ENCODE measurements around the gene S100A3.
"Not testable (repeated sequence)": the region's sequence is repeated elsewhere in the genome, so short reads cannot be mapped to it uniquely, and the experiment has no call there.

S100A3 gene

DNA sequence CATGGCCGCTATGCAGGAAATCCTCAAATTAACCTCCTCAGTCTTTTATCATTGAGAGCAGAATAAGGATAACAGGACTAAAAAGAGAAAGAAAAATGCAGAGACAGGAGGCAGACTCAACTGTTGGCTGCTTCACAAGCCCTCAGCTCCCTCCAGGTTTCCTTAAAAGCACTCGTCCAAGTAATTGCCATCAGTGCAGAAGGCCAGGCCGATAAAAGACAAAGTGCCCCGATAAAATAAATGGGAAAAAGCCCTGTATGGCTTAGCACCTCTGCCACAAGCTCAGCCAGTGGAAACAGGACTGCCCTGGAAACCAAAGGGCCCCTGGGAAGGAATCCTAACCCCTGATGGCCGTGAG is 21.4 kb downstream of the S100A3 start:
- in situ Hi-C loops (cut with MboI; ENCODE audit: low sequenced_read_pairs, unreplicated experiment), result no loop called here
- no peak for DNase-seq (ENCODE audit: low spot score)
- TF ChIP-seq, protein P1, sequence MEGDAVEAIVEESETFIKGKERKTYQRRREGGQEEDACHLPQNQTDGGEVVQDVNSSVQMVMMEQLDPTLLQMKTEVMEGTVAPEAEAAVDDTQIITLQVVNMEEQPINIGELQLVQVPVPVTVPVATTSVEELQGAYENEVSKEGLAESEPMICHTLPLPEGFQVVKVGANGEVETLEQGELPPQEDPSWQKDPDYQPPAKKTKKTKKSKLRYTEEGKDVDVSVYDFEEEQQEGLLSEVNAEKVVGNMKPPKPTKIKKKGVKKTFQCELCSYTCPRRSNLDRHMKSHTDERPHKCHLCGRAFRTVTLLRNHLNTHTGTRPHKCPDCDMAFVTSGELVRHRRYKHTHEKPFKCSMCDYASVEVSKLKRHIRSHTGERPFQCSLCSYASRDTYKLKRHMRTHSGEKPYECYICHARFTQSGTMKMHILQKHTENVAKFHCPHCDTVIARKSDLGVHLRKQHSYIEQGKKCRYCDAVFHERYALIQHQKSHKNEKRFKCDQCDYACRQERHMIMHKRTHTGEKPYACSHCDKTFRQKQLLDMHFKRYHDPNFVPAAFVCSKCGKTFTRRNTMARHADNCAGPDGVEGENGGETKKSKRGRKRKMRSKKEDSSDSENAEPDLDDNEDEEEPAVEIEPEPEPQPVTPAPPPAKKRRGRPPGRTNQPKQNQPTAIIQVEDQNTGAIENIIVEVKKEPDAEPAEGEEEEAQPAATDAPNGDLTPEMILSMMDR (IDR thresholded peaks at IDR 0.05; ENCODE audit: borderline replicate concordance, control extremely low read depth, extremely low read depth, insufficient read depth, missing control alignments), result no peak

DNA sequence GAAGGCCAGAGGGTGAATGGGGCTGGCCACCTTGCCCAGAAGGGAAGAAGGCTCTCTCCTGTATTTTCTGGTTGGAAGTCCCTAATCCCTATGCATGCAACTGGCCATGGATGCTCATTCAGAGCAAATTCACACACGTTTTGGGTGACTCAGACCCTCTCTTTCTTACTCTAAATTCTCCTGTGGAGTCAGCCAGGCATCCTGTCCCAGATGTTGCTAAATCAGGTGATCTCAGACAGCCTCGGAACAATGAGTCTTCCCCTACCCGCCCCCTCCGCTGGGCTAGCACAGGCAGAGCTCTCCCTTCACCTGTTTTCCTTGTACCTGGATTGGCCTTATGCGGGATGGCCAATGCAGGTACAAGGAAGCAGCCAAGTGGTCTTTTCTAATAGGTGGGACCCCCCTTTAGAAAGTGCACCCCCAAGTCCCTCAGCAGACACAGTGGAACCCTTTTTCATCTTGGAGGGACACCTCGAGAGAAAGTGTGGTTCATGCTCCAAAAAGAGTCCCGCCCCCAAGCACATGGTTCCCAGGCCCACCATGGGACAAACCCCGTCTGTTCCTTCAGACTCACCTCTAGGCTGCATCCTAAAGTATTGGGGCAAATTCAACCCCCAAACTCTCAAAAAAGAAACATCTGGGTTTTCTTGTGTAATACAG is 21.9 kb downstream of the S100A3 start:
- in situ Hi-C loops (cut with MboI; ENCODE audit: low sequenced_read_pairs, unreplicated experiment), result no loop called here
- TF ChIP-seq, protein P1 (IDR thresholded peaks at IDR 0.05; ENCODE audit: borderline replicate concordance, control extremely low read depth, extremely low read depth, insufficient read depth, missing control alignments), result no peak
- DNase-seq (ENCODE audit: low spot score), result no peak

DNA sequence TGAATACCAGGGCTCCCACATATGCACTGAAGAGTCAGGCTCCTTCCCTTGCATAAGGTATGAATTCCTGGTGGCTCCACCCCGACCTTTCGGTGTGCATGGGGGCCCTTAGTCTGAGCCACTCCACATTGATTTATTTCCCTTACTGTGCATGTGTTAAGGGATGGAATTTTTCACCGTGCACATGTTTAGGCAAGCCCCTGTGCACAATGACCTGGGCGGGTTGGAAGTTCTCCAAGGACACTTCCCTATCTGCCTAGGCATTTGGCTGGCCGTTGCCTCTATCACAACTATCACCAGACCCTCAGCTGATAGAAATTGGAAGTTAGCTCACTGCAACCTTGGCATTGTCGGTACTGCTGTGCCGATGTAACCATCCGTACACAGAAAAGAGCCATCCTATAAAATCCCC is 22.9 kb downstream of the S100A3 start:
- in situ Hi-C loops (cut with MboI; ENCODE audit: low sequenced_read_pairs, unreplicated experiment), result no loop called here
- TF ChIP-seq, protein P1 (IDR thresholded peaks at IDR 0.05; ENCODE audit: borderline replicate concordance, control extremely low read depth, extremely low read depth, insufficient read depth, missing control alignments), result no peak
- no peak for DNase-seq (ENCODE audit: low spot score)

DNA sequence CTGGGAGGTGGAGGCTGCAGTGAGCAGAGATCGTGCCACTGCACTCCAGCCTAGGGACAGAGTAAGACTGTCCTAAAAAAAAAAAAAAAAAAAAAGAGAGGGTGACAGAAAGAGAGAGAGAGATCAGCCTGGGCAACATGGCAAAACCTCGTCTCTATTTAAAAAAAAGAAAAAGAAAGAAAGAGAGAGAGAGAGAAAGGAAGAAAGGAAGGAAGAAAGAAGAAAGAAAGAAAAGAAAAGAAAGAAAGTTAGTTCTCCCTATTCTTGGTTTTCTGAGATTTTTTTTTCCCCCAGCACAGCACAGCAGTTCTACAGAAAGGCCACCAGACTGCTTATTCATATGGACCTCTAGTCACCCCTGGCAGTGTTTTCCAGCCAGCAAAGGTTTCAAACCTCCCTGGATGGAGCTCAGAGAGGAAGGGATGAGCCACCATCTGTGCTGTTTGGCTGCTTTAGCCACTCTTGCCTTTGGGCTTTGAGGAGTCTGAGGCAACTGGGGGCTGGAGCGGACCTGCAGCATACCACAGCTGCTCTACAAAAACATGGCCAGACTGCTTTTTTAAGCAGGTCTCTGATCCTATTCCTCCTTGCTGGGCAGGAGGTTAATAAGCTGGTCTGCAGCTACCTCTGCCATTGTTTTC is 23.9 kb downstream of the S100A3 start:
- TF ChIP-seq, protein P1 (IDR thresholded peaks at IDR 0.05; ENCODE audit: borderline replicate concordance, control extremely low read depth, extremely low read depth, insufficient read depth, missing control alignments), result no peak
- DNase-seq (ENCODE audit: low spot score), result no peak
- in situ Hi-C loops (cut with MboI; ENCODE audit: low sequenced_read_pairs, unreplicated experiment), result no loop called here

DNA sequence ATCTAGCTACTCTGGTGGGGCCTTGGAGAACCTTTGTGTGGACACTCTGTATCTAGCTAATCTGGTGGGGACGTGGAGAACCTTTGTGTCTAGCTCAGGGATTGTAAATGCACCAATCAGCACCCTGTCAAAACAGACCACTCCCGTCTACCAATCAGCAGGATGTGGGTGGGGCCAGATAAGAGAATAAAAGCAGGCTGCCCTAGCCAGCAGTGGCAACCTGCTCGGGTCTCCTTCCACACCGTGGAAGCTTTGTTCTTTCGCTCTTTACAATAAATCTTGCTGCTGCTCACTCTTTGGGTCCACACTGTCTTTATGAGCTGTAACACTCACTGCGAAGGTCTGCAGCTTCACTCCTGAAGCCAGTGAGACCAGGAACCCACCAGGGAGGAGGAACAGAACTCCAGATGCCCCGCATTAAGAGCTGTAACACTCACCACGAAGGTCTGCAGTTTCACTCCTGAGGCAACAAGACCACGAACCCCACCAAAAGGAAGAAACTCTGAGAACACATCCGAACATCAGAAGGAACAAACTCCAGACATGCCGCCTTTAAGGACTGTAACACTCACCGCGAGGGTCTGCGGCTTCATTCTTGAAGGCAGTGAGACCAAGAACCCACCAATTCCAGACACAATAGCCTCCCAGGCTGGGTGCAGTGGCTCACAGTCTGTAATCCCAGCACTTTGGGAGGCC is 26.6 kb downstream of the S100A3 start:
- DNase-seq (ENCODE audit: low spot score); in situ Hi-C loops (cut with MboI; ENCODE audit: low sequenced_read_pairs, unreplicated experiment): not testable (repeated sequence)

DNA sequence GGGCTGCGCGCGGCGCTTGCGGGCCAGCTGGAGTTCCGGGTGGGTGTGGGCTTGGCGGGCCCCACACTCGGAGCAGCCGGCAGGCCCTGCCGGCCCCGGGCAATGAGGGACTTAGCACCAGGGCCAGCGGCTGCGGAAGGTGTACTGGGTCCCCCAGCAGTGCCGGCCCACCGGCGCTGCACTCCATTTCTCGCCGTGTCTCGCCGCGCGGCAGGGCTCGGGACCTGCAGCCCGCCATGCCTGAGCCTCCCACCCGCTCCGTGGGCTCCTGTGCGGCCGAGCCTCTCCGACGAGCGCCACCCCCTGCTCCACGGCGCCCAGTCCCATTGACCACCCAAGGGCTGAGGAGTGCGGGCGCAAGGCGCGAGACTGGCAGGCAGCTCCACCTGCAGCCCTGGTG is 27.2 kb downstream of the S100A3 start:
- in situ Hi-C loops (cut with MboI; ENCODE audit: low sequenced_read_pairs, unreplicated experiment); DNase-seq (ENCODE audit: low spot score): not testable (repeated sequence)

DNA sequence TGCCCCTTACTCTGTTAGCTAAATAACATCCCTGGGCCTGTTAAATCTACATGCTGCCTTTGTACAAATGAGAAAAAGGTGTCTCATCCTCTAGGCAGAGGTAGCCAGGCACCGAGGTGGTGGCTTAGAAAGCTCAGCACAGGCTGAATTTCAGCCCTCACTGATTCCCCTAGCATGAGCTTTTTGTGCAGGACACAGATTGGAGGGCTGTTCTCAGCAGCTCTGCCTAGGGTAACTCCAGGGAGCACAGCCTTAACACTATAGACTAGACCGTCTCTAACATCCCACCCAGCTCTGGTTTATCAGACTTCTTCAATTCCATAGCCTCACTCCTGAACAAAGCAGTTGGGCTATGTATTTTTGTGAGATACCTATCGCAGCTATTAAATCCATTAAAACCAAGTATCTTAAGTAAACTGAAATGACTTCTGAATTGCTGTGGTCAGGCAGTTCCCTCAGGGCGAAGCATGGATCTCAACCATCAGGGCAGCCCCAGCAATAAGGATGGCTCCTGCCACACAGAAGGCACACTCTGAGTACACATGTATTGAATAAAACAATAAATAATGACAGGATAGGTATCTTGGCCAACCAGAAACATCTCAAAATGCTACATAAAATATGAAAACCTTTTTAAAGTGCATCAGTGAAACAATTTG is 28.1 kb downstream of the S100A3 start:
- DNase-seq (ENCODE audit: low spot score), result no peak
- TF ChIP-seq, protein P1 (IDR thresholded peaks at IDR 0.05; ENCODE audit: borderline replicate concordance, control extremely low read depth, extremely low read depth, insufficient read depth, missing control alignments), result no peak
- in situ Hi-C loops (cut with MboI; ENCODE audit: low sequenced_read_pairs, unreplicated experiment), result no loop called here

DNA sequence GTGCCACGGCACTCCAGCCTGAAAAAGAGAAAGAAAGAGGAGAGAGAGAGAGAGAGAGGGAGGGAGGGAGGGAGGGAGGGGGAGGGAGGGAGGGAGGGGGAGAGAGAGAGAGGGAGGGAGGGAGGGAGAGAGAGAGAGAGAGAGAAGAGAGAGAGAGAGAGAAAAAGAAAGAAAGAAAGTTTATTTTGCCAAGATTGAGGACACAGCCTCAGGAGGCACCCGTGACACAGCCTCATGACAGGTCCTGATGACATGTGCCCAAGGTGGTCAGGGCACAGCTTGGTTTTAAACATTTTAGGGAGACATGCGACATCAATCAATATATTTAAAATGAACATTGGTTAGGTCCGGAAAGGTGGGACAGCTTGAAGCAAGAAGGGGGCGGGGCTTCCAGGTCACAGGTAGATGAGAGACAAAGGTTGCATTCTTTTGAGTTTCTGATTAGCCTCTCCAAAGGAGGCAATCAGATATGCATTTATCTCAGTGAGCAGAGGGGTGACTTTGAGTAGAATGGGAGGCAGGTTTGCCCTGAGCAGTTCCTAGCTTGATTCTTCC is 28.8 kb downstream of the S100A3 start:
- DNase-seq (ENCODE audit: low spot score); in situ Hi-C loops (cut with MboI; ENCODE audit: low sequenced_read_pairs, unreplicated experiment): not testable (repeated sequence)

Measured in GM13976 (cell line).